PC-3 (cell line): ENCODE data around the gene BEND3. TPM values are rescaled to one million over a fixed set of nuclear protein-coding genes. Genes with fewer than 3 reads are reported as not detected.

Experiments used
- ATAC-seq: fragments of 200-7000 bp; cut with Tn5 transposase; 2 replicates; pipeline ENCODE4 v1.9.1; 2020; ENCODE audit warnings: mild to moderate bottlenecking, moderate library complexity
- BruUV-seq: library from RNA; stranded (reverse); fragments of 400-500 nt; replicated peaks from 2 replicates; lab custom pipeline; 2021; lab: Mats Ljungman, UMichigan
- CTCF ChIA-PET: fragments of 300-600 bp; sonication (Branson Sonifier 250); formaldehyde crosslinking; loops from one replicate; lab custom pipeline; 2022; ENCODE audit warnings: antibody characterized with exemption; lab: Charles Lee
- POLR2A ChIA-PET: fragments of 300-600 bp; sonication (Branson Sonifier 250); formaldehyde crosslinking; loops from one replicate; lab custom pipeline; 2022; ENCODE audit warnings: antibody characterized with exemption; ENCODE audit not compliant: unreplicated experiment; lab: Charles Lee
- DNase-seq: peaks from one replicate; pipeline ENCODE4 v3.0.0-alpha.2; 2015
- H2AFZ ChIP-seq: fragments of 300-600 bp; sonication (generic); 2 replicates; pipeline ENCODE4 v1.6.0; 2016; ENCODE audit warnings: antibody characterized with exemption, low read length
- H3F3A ChIP-seq: fragments of 300-600 bp; sonication (generic); one replicate; pipeline ENCODE4 v1.6.0; 2017; ENCODE audit warnings: antibody characterized with exemption, low read length, control low read depth, mild to moderate bottlenecking; ENCODE audit not compliant: unreplicated experiment
- H3K27ac ChIP-seq: fragments of 300-600 bp; sonication (generic); 2 replicates; pipeline ENCODE4 v1.5.1; 2016; ENCODE audit warnings: mild to moderate bottlenecking, low read length
- H3K27me3 ChIP-seq: fragments of 300-600 bp; sonication (generic); 2 replicates; pipeline ENCODE4 v1.6.1; 2016; ENCODE audit warnings: low read length, mixed read lengths
- H3K36me3 ChIP-seq: fragments of 300-600 bp; sonication (generic); 2 replicates; pipeline ENCODE4 v1.6.1; 2016; ENCODE audit warnings: low read depth, mixed run types, low read length, mixed read lengths
- H3K4me1 ChIP-seq: fragments of 300-600 bp; sonication (generic); 2 replicates; pipeline ENCODE4 v1.5.1; 2016; ENCODE audit warnings: low read length; ENCODE audit not compliant: insufficient read depth
- H3K4me2 ChIP-seq: fragments of 300-600 bp; sonication (generic); 2 replicates; pipeline ENCODE4 v1.6.0; 2016; ENCODE audit warnings: low read length
- H3K4me3 ChIP-seq: fragments of 300-600 bp; sonication (generic); 2 replicates; pipeline ENCODE4 v1.5.1; 2016; ENCODE audit warnings: mild to moderate bottlenecking, low read length, mixed read lengths
- H3K79me2 ChIP-seq: fragments of 300-600 bp; sonication (generic); 2 replicates; pipeline ENCODE4 v1.6.1; 2017; ENCODE audit warnings: low read length, mixed read lengths
- H3K9ac ChIP-seq: fragments of 300-600 bp; sonication (generic); 2 replicates; pipeline ENCODE4 v1.6.0; 2016; ENCODE audit warnings: mild to moderate bottlenecking, low read length
- H3K9me2 ChIP-seq: fragments of 300-600 bp; sonication (generic); replicated peaks from 2 replicates; pipeline ENCODE4 v1.6.1; 2016; ENCODE audit warnings: mixed run types, low read length, mixed read lengths
- H3K9me3 ChIP-seq: fragments of 300-600 bp; sonication (generic); 2 replicates; pipeline ENCODE4 v1.6.1; 2016; ENCODE audit warnings: low read length, mixed read lengths
- H4K20me1 ChIP-seq: fragments of 300-600 bp; sonication (generic); 2 replicates; pipeline ENCODE4 v1.6.1; 2016; ENCODE audit warnings: low read length, mixed read lengths
- CTCF ChIP-seq: fragments of 300-600 bp; sonication (generic); conservative IDR thresholded peaks from 2 replicates; pipeline ENCODE4 v1.5.1; 2017; ENCODE audit warnings: antibody characterized with exemption, low read depth, mild to moderate bottlenecking, low read length
- EZH2 ChIP-seq: fragments of 300-600 bp; sonication (generic); IDR thresholded peaks from one replicate; pipeline ENCODE4 v1.6.1; 2017; ENCODE audit warnings: antibody characterized with exemption, mild to moderate bottlenecking, low read length; ENCODE audit not compliant: unreplicated experiment
- EZH2phosphoT487 ChIP-seq: fragments of 300-600 bp; sonication (generic); IDR thresholded peaks from 2 replicates; pipeline ENCODE4 v1.6.1; 2018; ENCODE audit warnings: mild to moderate bottlenecking, antibody characterized with exemption, low read length, borderline replicate concordance
- intact Hi-C: fragments of 100-400 bp; cut with micrococcal nuclease; formaldehyde crosslinking; loops from 2 replicates; pipeline ENCODE4 v1.9.0; 2023
- total RNA-seq: library from RNA; depleted of rRNA; stranded (reverse); fragments of >200 nt; gene quantifications from 2 replicates; pipeline ENCODE4 v1.2.3, GENCODE V29; 2014

BEND3 gene
- total RNA-seq, 1 experiment from 2014 or later: 4.5 TPM

- H3K27me3 ChIP-seq: no peaks in the 10 kb centered on the region
- H3K36me3 ChIP-seq: no peaks in the 10 kb centered on the region
- ChIA-PET POLR2A (no interaction called here), CTCF (no interaction called here)
- H3K79me2 ChIP-seq: no peaks in the 10 kb centered on the region
- no peak overlapping the region for H3K9ac ChIP-seq
- H3K4me2 ChIP-seq: no peak overlapping the region
- no peaks in the 10 kb centered on the region; the same call in 1 of the 2 replicates for H3K4me1 ChIP-seq
- no peak overlapping the region for H3K27ac ChIP-seq
- H3F3A ChIP-seq: no peaks in the 10 kb centered on the region
- no TSS peak for BruUV-seq
- no peaks in the 10 kb centered on the region for H3K9me2 ChIP-seq
- no peaks in the 10 kb centered on the region for H4K20me1 ChIP-seq
- no peak overlapping the region for H3K4me3 ChIP-seq
- no peak for ATAC-seq
- TF ChIP-seq EZH2phosphoT487 (no peak), EZH2 (no peak), CTCF (no peak)
- no peak for DNase-seq
- intact Hi-C loops: no loop called here
- H3K9me3 ChIP-seq: no peaks in the 10 kb centered on the region
- H2AFZ ChIP-seq: no peak overlapping the region
Measured at GRCh38 chr6:107060704-107061103, 54.6 kb downstream of the BEND3 start.

DNA sequence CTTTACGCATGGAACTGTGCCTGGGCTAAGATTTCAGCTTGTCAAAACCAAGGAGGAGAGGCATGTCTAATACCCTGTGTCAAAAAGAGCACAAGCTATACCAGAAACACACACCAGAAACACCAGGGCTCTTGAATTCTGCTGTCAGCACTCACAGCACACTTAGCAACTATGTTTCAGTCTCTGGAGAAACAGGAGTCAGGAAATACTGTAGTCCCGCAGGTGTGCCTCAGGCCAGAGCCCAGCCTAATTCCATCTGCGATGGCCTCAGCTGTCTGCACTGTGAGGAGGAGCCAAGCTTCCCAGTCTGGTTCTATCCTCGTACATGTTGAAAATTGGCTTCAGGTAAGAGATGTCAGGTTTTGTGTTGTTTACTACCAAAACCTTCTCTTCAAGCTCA is 55.7 kb downstream of the BEND3 start:
- H3K4me1 ChIP-seq: no peaks in the 10 kb centered on the region
- BruUV-seq: no TSS peak
- H3K27me3 ChIP-seq: no peaks in the 10 kb centered on the region
- H3K9ac ChIP-seq: no peak overlapping the region
- DNase-seq (no peak), ATAC-seq (no peak)
- H3K36me3 ChIP-seq: no peaks in the 10 kb centered on the region
- H3K27ac ChIP-seq: no peak overlapping the region
- CTCF ChIA-PET: no interaction called here
- POLR2A ChIA-PET: no interaction called here
- no peaks in the 10 kb centered on the region for H3K79me2 ChIP-seq
- no peaks in the 10 kb centered on the region for H3K9me3 ChIP-seq
- no peak overlapping the region for H2AFZ ChIP-seq
- no peak overlapping the region for H3K4me2 ChIP-seq
- no peaks in the 10 kb centered on the region for H4K20me1 ChIP-seq
- no peak overlapping the region for H3K4me3 ChIP-seq
- no peaks in the 10 kb centered on the region for H3F3A ChIP-seq
- no peaks in the 10 kb centered on the region for H3K9me2 ChIP-seq
- TF ChIP-seq EZH2 (no peak), CTCF (no peak), EZH2phosphoT487 (no peak)
- intact Hi-C loops: no loop called here

GRCh38 chr6:107057679-107058078 is 57.6 kb downstream of the BEND3 start:
- no peaks in the 10 kb centered on the region for H3K9me3 ChIP-seq
- intact Hi-C loops: no loop called here
- H3K27ac ChIP-seq: no peak overlapping the region
- DNase-seq: no peak
- no peaks in the 10 kb centered on the region for H3K36me3 ChIP-seq
- BruUV-seq: no TSS peak
- H3F3A ChIP-seq: no peaks in the 10 kb centered on the region
- no peaks in the 10 kb centered on the region for H3K79me2 ChIP-seq
- H3K9ac ChIP-seq: no peak overlapping the region
- no peaks in the 10 kb centered on the region for H3K27me3 ChIP-seq
- ChIA-PET POLR2A (no interaction called here), CTCF (no interaction called here)
- no peak for ATAC-seq
- no peaks in the 10 kb centered on the region for H3K4me1 ChIP-seq
- H4K20me1 ChIP-seq: no peaks in the 10 kb centered on the region
- no peaks in the 10 kb centered on the region for H3K9me2 ChIP-seq
- H2AFZ ChIP-seq: no peak overlapping the region
- TF ChIP-seq CTCF (no peak), EZH2phosphoT487 (no peak), EZH2 (no peak)
- no peak overlapping the region for H3K4me3 ChIP-seq
- H3K4me2 ChIP-seq: no peak overlapping the region
